ENCODE measurements around the gene CHDH. TPM values are rescaled to one million over a fixed set of nuclear protein-coding genes. Genes with fewer than 3 reads are reported as not detected.

The CHDH gene, protein sequence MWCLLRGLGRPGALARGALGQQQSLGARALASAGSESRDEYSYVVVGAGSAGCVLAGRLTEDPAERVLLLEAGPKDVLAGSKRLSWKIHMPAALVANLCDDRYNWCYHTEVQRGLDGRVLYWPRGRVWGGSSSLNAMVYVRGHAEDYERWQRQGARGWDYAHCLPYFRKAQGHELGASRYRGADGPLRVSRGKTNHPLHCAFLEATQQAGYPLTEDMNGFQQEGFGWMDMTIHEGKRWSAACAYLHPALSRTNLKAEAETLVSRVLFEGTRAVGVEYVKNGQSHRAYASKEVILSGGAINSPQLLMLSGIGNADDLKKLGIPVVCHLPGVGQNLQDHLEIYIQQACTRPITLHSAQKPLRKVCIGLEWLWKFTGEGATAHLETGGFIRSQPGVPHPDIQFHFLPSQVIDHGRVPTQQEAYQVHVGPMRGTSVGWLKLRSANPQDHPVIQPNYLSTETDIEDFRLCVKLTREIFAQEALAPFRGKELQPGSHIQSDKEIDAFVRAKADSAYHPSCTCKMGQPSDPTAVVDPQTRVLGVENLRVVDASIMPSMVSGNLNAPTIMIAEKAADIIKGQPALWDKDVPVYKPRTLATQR
- total RNA-seq: 0.44 and 0.62 TPM in 2 replicates

GRCh38 chr3:53846134-53846850 lies at the start of gene CHDH, which contains the start of gene IL17RB:
TSS of gene CHDH (minus strand) at chr3:53846419. CDS start at chr3:53824008, 22,411 bp downstream.
TSS of gene IL17RB (plus strand) at chr3:53846568. CDS start at chr3:53846589, 21 bp downstream.

DNA sequence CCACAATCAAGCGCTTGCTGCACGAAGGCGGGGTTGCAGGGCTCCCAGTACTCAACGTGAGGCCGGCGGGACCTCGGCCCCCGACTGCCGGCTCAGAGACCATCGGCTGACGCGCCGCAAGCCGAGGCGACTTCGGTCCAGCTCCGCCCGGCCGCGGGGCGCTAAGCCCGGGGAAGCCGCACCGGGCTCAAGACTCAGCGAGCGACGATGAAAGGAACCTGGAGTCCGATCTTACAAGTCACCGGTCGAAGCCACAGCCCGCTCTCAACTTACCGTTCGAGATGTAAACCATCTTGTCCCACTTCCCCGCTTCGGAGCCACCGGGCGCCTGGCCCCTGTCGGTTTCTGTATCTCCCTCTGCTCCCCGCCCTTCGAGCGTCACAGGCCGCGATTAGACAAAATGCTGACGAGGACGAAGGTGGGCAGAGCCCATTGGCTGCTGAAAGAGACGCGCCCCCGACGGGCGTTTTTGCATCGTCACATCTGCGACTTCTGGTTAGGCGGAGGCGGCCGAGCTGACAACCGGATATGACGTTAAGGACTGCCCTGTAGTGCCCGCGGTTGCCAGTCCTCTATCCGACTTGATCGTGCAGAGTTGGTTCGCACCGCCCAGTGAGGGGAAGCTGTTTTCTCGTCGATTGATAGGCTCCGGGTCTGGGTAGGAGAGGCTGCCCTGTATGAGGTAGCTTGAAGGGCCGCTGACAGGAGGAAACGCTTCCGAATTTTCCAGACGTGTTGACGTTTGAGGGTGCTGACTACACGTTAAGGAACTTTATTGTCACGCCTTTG lies 45.5 kb upstream of the CHDH start, which contains the start of gene SELENOK:
SELENOK (minus strand) TSS at position 363 of the 789 bp plus-strand sequence.

GRCh38 chr3:53881691-53882593 lies 35.7 kb upstream of the CHDH start, which contains the start of gene ACTR8:
TSS of gene ACTR8 (minus strand) at chr3:53882152. CDS start at chr3:53882101, 51 bp downstream.

Other genes starting within 250 kb of the CHDH start
- 0.11 and 0.12 TPM in 2 replicates for gene IL17RB, start 149 bp upstream of the CHDH start, total RNA-seq
- gene ACTR8, start 35.7 kb upstream of the CHDH start, total RNA-seq: 30.4 and 36.5 TPM in 2 replicates
- 24.3 and 32.9 TPM in 2 replicates for gene SELENOK, start 45.4 kb upstream of the CHDH start, total RNA-seq

Measured in uterine smooth muscle cell (primary cell).